WTC11 (cell line): ENCODE data around the gene CTNNA3. TPM values are rescaled to one million over a fixed set of nuclear protein-coding genes. Genes with fewer than 3 reads are reported as not detected.

Source experiments
- ATAC-seq: fragments of 200-7000 bp; cut with Tn5 transposase; 2 replicates; pipeline ENCODE4 v1.10.0; 2021; ENCODE audit warnings: mild to moderate bottlenecking, moderate library complexity
- CTCF ChIA-PET: fragments of 300-600 bp; sonication (Branson Sonifier 250); formaldehyde crosslinking; loops from one replicate; lab custom pipeline; 2021; ENCODE audit warnings: antibody characterized with exemption; lab: Charles Lee
- POLR2A ChIA-PET: fragments of 350-600 bp; sonication (Branson Sonifier 250); formaldehyde crosslinking; loops from one replicate; lab custom pipeline; 2021; ENCODE audit warnings: antibody characterized with exemption; lab: Charles Lee
- DNase-seq: peaks from one replicate; pipeline ENCODE4 v3.0.0; 2021; ENCODE audit warnings: low spot score
- H3K27ac Mint-ChIP-seq: 2 replicates; pipeline ENCODE4 v1.8.0; 2021; ENCODE audit warnings: mixed read lengths
- H3K27me3 Mint-ChIP-seq: 2 replicates; pipeline ENCODE4 v1.8.0; 2021; ENCODE audit warnings: low read depth, mild to moderate bottlenecking, moderate library complexity, mixed read lengths
- H3K36me3 Mint-ChIP-seq: 2 replicates; pipeline ENCODE4 v1.8.0; 2021; ENCODE audit warnings: mixed read lengths
- H3K4me1 Mint-ChIP-seq: 2 replicates; pipeline ENCODE4 v1.8.0; 2022; ENCODE audit warnings: mixed read lengths
- H3K4me3 Mint-ChIP-seq: 2 replicates; pipeline ENCODE4 v1.8.0; 2021; ENCODE audit warnings: mild to moderate bottlenecking, moderate library complexity, mixed read lengths
- H3K9me3 Mint-ChIP-seq: 2 replicates; pipeline ENCODE4 v1.8.0; 2021; ENCODE audit warnings: mixed read lengths
- ATF2 ChIP-seq: sonication (generic); formaldehyde crosslinking; IDR thresholded peaks from 2 replicates; pipeline ENCODE4 v1.8.1; 2022; ENCODE audit warnings: low read depth, missing genetic modification reagents, borderline replicate concordance
- CREM ChIP-seq: sonication (generic); formaldehyde crosslinking; IDR thresholded peaks from 2 replicates; pipeline ENCODE4 v1.8.1; 2022; ENCODE audit warnings: mild to moderate bottlenecking, missing genetic modification reagents, moderate library complexity
- CTCF ChIP-seq: fragments of 200-600 bp; IDR thresholded peaks from 2 replicates; pipeline ENCODE4 v1.8.0; 2022; ENCODE audit warnings: antibody characterized with exemption
- E2F1 ChIP-seq: sonication (generic); formaldehyde crosslinking; IDR thresholded peaks from 2 replicates; pipeline ENCODE4 v1.8.0; 2022; ENCODE audit warnings: mild to moderate bottlenecking, missing genetic modification reagents
- E2F5 ChIP-seq: sonication (generic); formaldehyde crosslinking; IDR thresholded peaks from 2 replicates; pipeline ENCODE4 v1.8.1; 2022; ENCODE audit warnings: mild to moderate bottlenecking, moderate library complexity, missing genetic modification reagents
- GRHL2 ChIP-seq: fragments of 250-450 bp; sonication (Bioruptor Pico); IDR thresholded peaks from 2 replicates; pipeline ENCODE4 v1.8.0; 2022; ENCODE audit warnings: mild to moderate bottlenecking, moderate library complexity; ENCODE audit not compliant: insufficient replicate concordance, severe bottlenecking
- HMGA2 ChIP-seq: fragments of 250-450 bp; sonication (Bioruptor Pico); IDR thresholded peaks from 2 replicates; pipeline ENCODE4 v1.4.0; 2021; ENCODE audit warnings: mild to moderate bottlenecking, moderate library complexity
- JUN ChIP-seq: sonication (generic); formaldehyde crosslinking; IDR thresholded peaks from 2 replicates; pipeline ENCODE4 v1.8.0; 2023; ENCODE audit warnings: mild to moderate bottlenecking, missing genetic modification reagents
- MLX ChIP-seq: sonication (generic); formaldehyde crosslinking; IDR thresholded peaks from 2 replicates; pipeline ENCODE4 v1.8.1; 2023; ENCODE audit warnings: mild to moderate bottlenecking, missing genetic modification reagents, moderate library complexity
- MXD4 ChIP-seq: fragments of 250-450 bp; sonication (Bioruptor Pico); IDR thresholded peaks from 2 replicates; pipeline ENCODE4 v1.8.0; 2021; ENCODE audit warnings: mild to moderate bottlenecking, moderate library complexity, borderline replicate concordance
- MYBL2 ChIP-seq: sonication (generic); formaldehyde crosslinking; IDR thresholded peaks from 2 replicates; pipeline ENCODE4 v1.8.1; 2023; ENCODE audit warnings: mild to moderate bottlenecking, moderate library complexity, missing genetic modification reagents
- PRDM15 ChIP-seq: sonication (generic); formaldehyde crosslinking; IDR thresholded peaks from 2 replicates; pipeline ENCODE4 v1.8.0; 2022; ENCODE audit warnings: missing genetic modification reagents
- PREB ChIP-seq: sonication (generic); formaldehyde crosslinking; IDR thresholded peaks from 2 replicates; pipeline ENCODE4 v1.8.1; 2022; ENCODE audit warnings: mild to moderate bottlenecking, missing genetic modification reagents, moderate library complexity, borderline replicate concordance
- RELA ChIP-seq: sonication (generic); formaldehyde crosslinking; IDR thresholded peaks from 2 replicates; pipeline ENCODE4 v1.8.1; 2022; ENCODE audit warnings: missing genetic modification reagents, mild to moderate bottlenecking, borderline replicate concordance
- SMAD3 ChIP-seq: sonication (generic); formaldehyde crosslinking; IDR thresholded peaks from 2 replicates; pipeline ENCODE4 v1.8.0; 2022; ENCODE audit warnings: missing genetic modification reagents, mild to moderate bottlenecking, borderline replicate concordance
- SMAD4 ChIP-seq: sonication (generic); formaldehyde crosslinking; IDR thresholded peaks from 2 replicates; pipeline ENCODE4 v1.8.0; 2022; ENCODE audit warnings: mild to moderate bottlenecking, missing genetic modification reagents
- SP1 ChIP-seq: sonication (generic); formaldehyde crosslinking; conservative IDR thresholded peaks from 2 replicates; pipeline ENCODE4 v1.8.1; 2022; ENCODE audit warnings: missing genetic modification reagents
- TEAD1 ChIP-seq: sonication (generic); formaldehyde crosslinking; IDR thresholded peaks from 2 replicates; pipeline ENCODE4 v1.8.0; 2022; ENCODE audit warnings: mild to moderate bottlenecking, missing genetic modification reagents
- ZNF138 ChIP-seq: sonication (generic); formaldehyde crosslinking; conservative IDR thresholded peaks from 2 replicates; pipeline ENCODE4 v1.8.1; 2022; ENCODE audit warnings: mild to moderate bottlenecking, moderate library complexity, missing genetic modification reagents
- ZNF317 ChIP-seq: sonication (generic); formaldehyde crosslinking; IDR thresholded peaks from 2 replicates; pipeline ENCODE4 v1.8.1; 2023; ENCODE audit warnings: low read depth, mild to moderate bottlenecking, moderate library complexity, missing genetic modification reagents, borderline replicate concordance
- ZNF396 ChIP-seq: fragments of 250-450 bp; sonication (Bioruptor Pico); IDR thresholded peaks from 2 replicates; pipeline ENCODE4 v1.8.0; 2021; ENCODE audit warnings: mild to moderate bottlenecking, moderate library complexity, borderline replicate concordance
- total RNA-seq: library from RNA; stranded (reverse); gene quantifications from 3 replicates; pipeline ENCODE4 v1.2.3, GENCODE V29; 2021

Gene CTNNA3
- total RNA-seq, 1 experiment from 2014 or later: 6.1 TPM

- no peak for DNase-seq
- Mint-ChIP-seq H3K9me3 (peaks cover 10% of the 10 kb centered on the region; the same call in 1 of the 2 replicates), H3K36me3 (no peaks in the 10 kb centered on the region; the same call in 1 of the 2 replicates), H3K27me3 (no peaks in the 10 kb centered on the region), H3K4me3 (no peak overlapping the region), H3K4me1 (no peaks in the 10 kb centered on the region), H3K27ac (no peak overlapping the region)
- peak; percentile 48; the same call in 1 of the 2 replicates for ATAC-seq
- no peak for TF ChIP-seq MXD4 (CRISPR knock-in tag)
- TF ChIP-seq CTCF: no peak
- no peak for TF ChIP-seq HMGA2 (CRISPR knock-in tag)
- no peak for TF ChIP-seq SMAD4 (CRISPR knock-in tag)
- no peak for TF ChIP-seq RELA
- TF ChIP-seq E2F5 (CRISPR knock-in tag): no peak
- CTCF ChIA-PET: no interaction called here
- POLR2A ChIA-PET: no interaction called here
Measured at GRCh38 chr10:65968871-65969270, 1727.1 kb downstream of the CTNNA3 start.

GRCh38 chr10:65968437-65968836, 1727.6 kb downstream of the CTNNA3 start:
- POLR2A ChIA-PET: no interaction called here
- CTCF ChIA-PET: no interaction called here
- no peak for ATAC-seq
- H3K36me3 Mint-ChIP-seq: no peaks in the 10 kb centered on the region; the same call in 1 of the 2 replicates
- no peak overlapping the region for H3K4me3 Mint-ChIP-seq
- no peak overlapping the region for H3K27ac Mint-ChIP-seq
- DNase-seq: no peak
- H3K9me3 Mint-ChIP-seq: peaks cover 10% of the 10 kb centered on the region; the same call in 1 of the 2 replicates
- no peaks in the 10 kb centered on the region for H3K4me1 Mint-ChIP-seq
- H3K27me3 Mint-ChIP-seq: no peaks in the 10 kb centered on the region
- TF ChIP-seq MYBL2 (CRISPR knock-in tag): no peak
- TF ChIP-seq SMAD3 (CRISPR knock-in tag): no peak
- TF ChIP-seq GRHL2 (CRISPR knock-in tag): no peak
- TF ChIP-seq ATF2: no peak
- TF ChIP-seq PRDM15 (CRISPR knock-in tag): no peak
- TF ChIP-seq CREM (CRISPR knock-in tag): no peak
- no peak for TF ChIP-seq ZNF317 (CRISPR knock-in tag)
- no peak for TF ChIP-seq HMGA2 (CRISPR knock-in tag)
- no peak for TF ChIP-seq SP1 (CRISPR knock-in tag)
- TF ChIP-seq MLX (CRISPR knock-in tag): no peak
- TF ChIP-seq TEAD1 (CRISPR knock-in tag): no peak
- TF ChIP-seq E2F1: no peak
- no peak for TF ChIP-seq ZNF396 (CRISPR knock-in tag)
- no peak for TF ChIP-seq MXD4 (CRISPR knock-in tag)
- no peak for TF ChIP-seq PREB (CRISPR knock-in tag)
- no peak for TF ChIP-seq JUN (CRISPR knock-in tag)
- TF ChIP-seq ZNF138 (CRISPR knock-in tag): no peak
